RWPE2 (cell line): ENCODE data around the gene SLC19A1.

Experiments used
- ATAC-seq: fragments of 200-7000 bp; cut with Tn5 transposase; 3 replicates; pipeline ENCODE4 v1.9.1; 2021; ENCODE audit warnings: low read depth
- DNase-seq: peaks from one replicate; pipeline ENCODE4 v3.0.0-alpha.2; 2020; ENCODE audit warnings: low spot score
- H3K27ac ChIP-seq: fragments of 450-650 bp; 2 replicates; pipeline ENCODE4 v1.5.1; 2017; ENCODE audit warnings: mild to moderate bottlenecking; ENCODE audit not compliant: poor library complexity, severe bottlenecking
- H3K27me3 ChIP-seq: fragments of 250-450 bp; sonication (Bioruptor Pico); 2 replicates; pipeline ENCODE4 v1.5.1; 2021; ENCODE audit warnings: mild to moderate bottlenecking, moderate library complexity; ENCODE audit not compliant: insufficient read depth, poor library complexity, severe bottlenecking
- H3K36me3 ChIP-seq: fragments of 250-450 bp; sonication (Bioruptor Pico); 2 replicates; pipeline ENCODE4 v1.5.1; 2020; ENCODE audit warnings: low read depth, mild to moderate bottlenecking, moderate library complexity
- H3K4me1 ChIP-seq: fragments of 250-450 bp; sonication (Bioruptor Pico); 2 replicates; pipeline ENCODE4 v1.5.1; 2021; ENCODE audit warnings: mild to moderate bottlenecking, moderate library complexity; ENCODE audit not compliant: insufficient read depth, poor library complexity, severe bottlenecking
- H3K4me3 ChIP-seq: fragments of 250-450 bp; sonication (Bioruptor Pico); 2 replicates; pipeline ENCODE4 v1.5.1; 2021; ENCODE audit warnings: mild to moderate bottlenecking, moderate library complexity; ENCODE audit not compliant: severe bottlenecking
- H3K9me3 ChIP-seq: fragments of 250-450 bp; sonication (Bioruptor Pico); 2 replicates; pipeline ENCODE4 v1.5.1; 2021; ENCODE audit warnings: mild to moderate bottlenecking, moderate library complexity; ENCODE audit not compliant: severe bottlenecking
- TF ChIP-seq, protein P1 (sequence below): fragments of 450-650 bp; IDR thresholded peaks from one replicate; pipeline ENCODE4 v1.5.1; 2017; ENCODE audit warnings: mild to moderate bottlenecking, moderate library complexity; ENCODE audit not compliant: poor library complexity, severe bottlenecking

Gene SLC19A1

DNA sequence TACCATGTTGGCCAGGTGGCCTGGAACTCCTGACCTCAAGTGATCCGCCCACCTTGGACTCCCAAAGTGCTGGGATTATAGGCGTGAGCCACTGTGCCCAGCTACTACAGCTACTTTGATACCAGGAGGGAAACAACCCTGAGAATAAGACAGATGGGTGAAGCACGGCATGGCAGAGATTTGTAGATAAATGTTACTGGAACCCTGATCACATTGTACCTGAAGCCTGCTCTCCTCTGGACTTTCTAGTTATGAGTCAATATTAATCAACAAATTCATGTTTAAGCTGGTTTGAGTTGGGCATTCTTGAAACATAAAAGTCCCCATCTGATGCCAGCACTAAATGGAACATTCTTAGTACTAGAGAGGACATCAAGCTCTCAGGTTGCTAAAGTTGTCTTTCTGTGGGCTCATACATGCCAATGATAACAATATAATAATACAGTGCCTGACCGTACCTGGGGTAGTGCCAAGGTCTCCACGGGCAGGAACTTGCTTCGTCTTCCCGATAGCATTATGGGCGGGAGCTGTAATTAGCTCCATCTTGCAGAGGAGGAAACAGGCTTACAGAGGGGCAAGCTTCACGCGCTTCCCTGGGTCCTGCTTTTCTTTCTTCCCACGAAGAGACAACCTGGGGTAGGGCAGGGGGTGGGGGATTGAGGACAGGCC is 30.7 kb upstream of the SLC19A1 start:
- Histone ChIP-seq H3K27ac (no peak overlapping the region), H3K9me3 (no peaks in the 10 kb centered on the region), H3K4me1 (no peaks in the 10 kb centered on the region), H3K4me3 (no peak overlapping the region), H3K36me3 (no peaks in the 10 kb centered on the region), H3K27me3 (no peaks in the 10 kb centered on the region)
- TF ChIP-seq, protein P1, sequence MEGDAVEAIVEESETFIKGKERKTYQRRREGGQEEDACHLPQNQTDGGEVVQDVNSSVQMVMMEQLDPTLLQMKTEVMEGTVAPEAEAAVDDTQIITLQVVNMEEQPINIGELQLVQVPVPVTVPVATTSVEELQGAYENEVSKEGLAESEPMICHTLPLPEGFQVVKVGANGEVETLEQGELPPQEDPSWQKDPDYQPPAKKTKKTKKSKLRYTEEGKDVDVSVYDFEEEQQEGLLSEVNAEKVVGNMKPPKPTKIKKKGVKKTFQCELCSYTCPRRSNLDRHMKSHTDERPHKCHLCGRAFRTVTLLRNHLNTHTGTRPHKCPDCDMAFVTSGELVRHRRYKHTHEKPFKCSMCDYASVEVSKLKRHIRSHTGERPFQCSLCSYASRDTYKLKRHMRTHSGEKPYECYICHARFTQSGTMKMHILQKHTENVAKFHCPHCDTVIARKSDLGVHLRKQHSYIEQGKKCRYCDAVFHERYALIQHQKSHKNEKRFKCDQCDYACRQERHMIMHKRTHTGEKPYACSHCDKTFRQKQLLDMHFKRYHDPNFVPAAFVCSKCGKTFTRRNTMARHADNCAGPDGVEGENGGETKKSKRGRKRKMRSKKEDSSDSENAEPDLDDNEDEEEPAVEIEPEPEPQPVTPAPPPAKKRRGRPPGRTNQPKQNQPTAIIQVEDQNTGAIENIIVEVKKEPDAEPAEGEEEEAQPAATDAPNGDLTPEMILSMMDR = no peak
- DNase-seq (no peak), ATAC-seq (no peak)

DNA sequence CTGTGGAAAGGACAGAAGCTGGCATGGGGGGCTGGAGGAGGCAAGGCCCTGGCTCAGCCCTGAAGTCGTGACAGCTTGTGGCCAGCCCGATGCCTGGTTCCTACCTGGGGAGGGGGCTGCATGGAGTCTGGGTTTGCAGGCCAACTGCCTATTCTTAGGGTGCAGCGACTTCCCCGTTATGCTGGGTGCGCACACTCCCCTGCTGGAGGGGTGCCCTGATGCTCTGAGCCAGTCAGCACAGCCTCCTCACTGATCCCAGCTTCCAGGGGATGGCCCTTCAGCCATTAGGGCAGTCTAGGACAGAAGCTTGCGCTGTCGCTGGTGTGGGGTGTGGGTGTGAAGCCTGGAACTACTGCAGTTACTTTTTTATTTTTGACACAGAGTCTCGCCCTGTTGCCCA is 30.0 kb upstream of the SLC19A1 start:
- H3K4me1 ChIP-seq = no peaks in the 10 kb centered on the region
- no peaks in the 10 kb centered on the region for H3K9me3 ChIP-seq
- H3K27ac ChIP-seq = no peak overlapping the region
- DNase-seq (no peak), ATAC-seq (no peak)
- H3K4me3 ChIP-seq = no peak overlapping the region
- TF ChIP-seq, protein P1 = no peak
- H3K36me3 ChIP-seq = no peaks in the 10 kb centered on the region
- H3K27me3 ChIP-seq = peaks cover under 1% of the 10 kb centered on the region

DNA sequence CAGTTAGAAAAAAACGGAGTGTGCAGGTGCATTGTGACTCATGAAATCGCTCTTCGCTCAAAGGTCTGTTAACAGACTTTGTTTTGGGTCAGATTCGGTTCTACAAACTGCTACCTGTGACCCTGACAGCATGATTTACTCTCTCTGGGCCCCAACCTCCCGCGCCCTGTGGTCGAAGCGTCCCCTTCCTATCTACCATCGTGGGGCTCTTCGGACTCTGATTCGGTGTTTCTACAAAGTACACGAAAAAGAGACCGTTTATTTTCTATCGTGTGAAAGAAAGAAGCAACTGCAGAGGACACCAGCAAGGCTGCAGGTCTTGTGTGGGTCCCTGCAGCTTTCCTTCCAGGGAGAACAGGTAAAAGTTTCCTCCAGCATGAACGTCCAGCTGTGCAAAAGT is 29.4 kb upstream of the SLC19A1 start:
- Histone ChIP-seq H3K27me3 (peaks cover 6% of the 10 kb centered on the region), H3K9me3 (no peaks in the 10 kb centered on the region), H3K4me1 (no peaks in the 10 kb centered on the region), H3K36me3 (no peaks in the 10 kb centered on the region), H3K4me3 (no peak overlapping the region), H3K27ac (no peak overlapping the region)
- no peak for ATAC-seq
- DNase-seq = no peak
- TF ChIP-seq, protein P1 = no peak

DNA sequence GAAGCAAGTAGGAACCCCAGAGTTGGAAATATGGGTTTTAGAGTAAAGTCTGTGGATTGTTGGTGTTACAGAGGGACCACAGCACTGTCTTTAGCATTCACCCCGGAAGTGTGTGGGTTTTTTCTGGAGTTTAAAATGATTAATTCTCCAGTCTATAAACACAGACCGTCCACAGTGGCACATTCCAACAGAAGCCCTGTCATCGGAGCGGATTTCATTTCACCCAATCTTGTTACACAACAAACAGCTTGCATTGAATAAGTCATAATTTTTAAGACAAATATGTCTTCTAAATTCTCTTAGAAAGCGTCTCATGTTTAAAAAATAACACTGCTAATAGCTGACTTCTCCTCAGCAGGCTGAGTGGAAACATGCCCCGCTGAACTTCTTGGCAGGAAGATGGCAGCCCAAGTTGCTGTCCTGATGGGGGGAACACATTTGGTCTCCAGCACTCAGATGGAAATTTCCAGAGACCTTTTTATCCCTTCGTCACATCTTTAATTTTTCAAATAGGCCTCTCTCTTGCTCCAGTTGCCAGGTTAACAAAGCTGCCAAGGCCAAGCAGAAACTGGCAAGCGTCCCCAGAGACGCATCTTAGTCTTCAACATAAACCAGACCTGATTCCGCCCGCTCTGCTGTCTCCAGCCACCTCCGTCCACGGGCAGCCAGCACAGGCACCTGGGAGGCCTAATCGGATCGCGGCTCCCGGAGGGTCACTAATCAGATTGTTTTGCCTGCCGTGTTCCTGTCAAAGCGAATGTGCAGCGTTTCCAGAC is 28.8 kb upstream of the SLC19A1 start:
- H3K9me3 ChIP-seq = no peaks in the 10 kb centered on the region
- no peak overlapping the region for H3K27ac ChIP-seq
- ATAC-seq = no peak
- no peak for DNase-seq
- TF ChIP-seq, protein P1 = no peak
- peaks cover 7% of the 10 kb centered on the region for H3K27me3 ChIP-seq
- no peaks in the 10 kb centered on the region for H3K4me1 ChIP-seq
- no peak overlapping the region for H3K4me3 ChIP-seq
- H3K36me3 ChIP-seq = no peaks in the 10 kb centered on the region

DNA sequence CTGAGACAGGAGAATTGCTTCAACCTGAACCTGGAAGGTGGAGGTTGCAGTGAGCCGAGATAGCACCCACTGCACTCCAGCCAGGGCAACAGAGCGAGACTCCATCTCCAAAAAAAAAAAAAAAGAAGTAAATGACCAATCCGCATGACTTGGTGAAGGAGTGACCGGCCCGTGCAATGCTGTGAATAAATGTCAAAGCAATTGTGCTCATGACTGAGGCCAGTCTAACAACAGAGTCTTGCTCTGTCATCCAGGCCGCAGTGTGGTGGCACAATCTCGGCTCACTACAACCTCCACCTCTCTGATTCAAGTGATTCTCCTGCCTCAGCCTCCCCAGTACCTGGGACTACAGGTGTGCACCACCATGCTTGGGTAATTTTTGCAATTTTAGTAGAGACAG is 27.8 kb upstream of the SLC19A1 start:
- H3K36me3 ChIP-seq = no peaks in the 10 kb centered on the region
- H3K4me3 ChIP-seq = no peak overlapping the region
- H3K27ac ChIP-seq = no peak overlapping the region
- no peaks in the 10 kb centered on the region for H3K4me1 ChIP-seq
- ATAC-seq (no peak), DNase-seq (no peak)
- H3K27me3 ChIP-seq = peaks cover 13% of the 10 kb centered on the region
- no peaks in the 10 kb centered on the region for H3K9me3 ChIP-seq
- TF ChIP-seq, protein P1 = no peak
